Prostate gland (tissue), 2 donors: ENCODE results near the gene ARF6. TPM values are rescaled to one million over a fixed set of nuclear protein-coding genes. Genes with fewer than 3 reads are reported as not detected.
"Not testable (repeated sequence)": the region's sequence is repeated elsewhere in the genome, so short reads cannot be mapped to it uniquely, and the experiment has no call there.

Source experiments
- DNase-seq: peaks from one replicate; pipeline ENCODE4 v3.0.0-alpha.2; 2019; ENCODE audit warnings: low spot score
- H3K27ac ChIP-seq, 2 donors: fragments of 200-600 bp; sonication (generic); 2 replicates each; pipeline ENCODE4 v1.5.1; 2017 to 2019
- H3K27me3 ChIP-seq: fragments of 200-600 bp; sonication (generic); replicated peaks from 2 replicates; pipeline ENCODE4 v1.5.1; 2019; ENCODE audit not compliant: insufficient read depth
- H3K36me3 ChIP-seq, 2 donors: fragments of 200-600 bp; sonication (generic); 1 replicate in 1 of 2; 2 replicates in 1 of 2; pipeline versions ENCODE4 v1.5.1 to v1.8.1; 2017 to 2019
- H3K4me1 ChIP-seq: fragments of 200-600 bp; sonication (generic); replicated peaks from 2 replicates; pipeline ENCODE4 v1.5.1; 2019
- H3K4me3 ChIP-seq, 2 donors: fragments of 200-600 bp; sonication (generic); 2 replicates each; pipeline ENCODE4 v1.5.1; 2017 to 2019
- H3K9me3 ChIP-seq: fragments of 200-600 bp; sonication (generic); 2 replicates; pipeline ENCODE4 v1.5.1; 2017
- CTCF ChIP-seq, 4 experiments: fragments of 200-600 bp in 2 of 4; fragments of 450-650 bp in 2 of 4; sonication (generic) in 2 of 4; IDR thresholded peaks; 1 replicate in 3 of 4; 2 replicates in 1 of 4; pipeline ENCODE4 v1.5.1; 2016 to 2019; ENCODE audit warnings: antibody characterized with exemption in 4 of 4, mild to moderate bottlenecking in 2 of 4, moderate library complexity in 2 of 4
- POLR2A ChIP-seq: fragments of 450-650 bp; IDR thresholded peaks from one replicate; pipeline ENCODE4 v1.6.1; 2016; ENCODE audit warnings: antibody characterized with exemption, mild to moderate bottlenecking
- POLR2AphosphoS5 ChIP-seq: sonication (generic); formaldehyde crosslinking; IDR thresholded peaks from one replicate; pipeline ENCODE4 v1.6.1; 2017; ENCODE audit warnings: antibody characterized with exemption
- WGBS: methylation state at CpG from one replicate; pipeline ENCODE4 v1.1.5; 2018; 5-methylcytosine and 5-hydroxymethylcytosine counted together
- intact Hi-C: fragments of 100-400 bp; cut with DNase I; formaldehyde crosslinking; loops from one replicate; pipeline ENCODE4 v1.14.2; 2022
- total RNA-seq, 2 donors: library from RNA; depleted of rRNA; stranded (reverse); fragments of >200 nt; gene quantifications; one replicate each; pipeline ENCODE4 v1.1.0, GENCODE V29; 2016

The ARF6 gene
- total RNA-seq, 2 donors from 2014 or later = 64.3 to 92.7 TPM

GRCh38 chr14:49865431-49865859 is 27.4 kb upstream of the ARF6 start:
- Histone ChIP-seq H3K4me3 (no peak overlapping the region), H3K9me3 (no peaks in the 10 kb centered on the region), H3K27ac (peak overlapping the region; percentile 34 to 99), H3K27me3 (no peaks in the 10 kb centered on the region), H3K36me3 (no peaks in the 10 kb centered on the region), H3K4me1 (no peaks in the 10 kb centered on the region)
- 1% methylated on average over 4 of the region's 4 CpGs for WGBS
- peak; percentile 70 for DNase-seq
- peak; percentile 74 for TF ChIP-seq POLR2AphosphoS5
- peak; percentile 56 to 88 (median 75) for TF ChIP-seq CTCF (IDR thresholded peaks at IDR 0.05)
- TF ChIP-seq POLR2A = no peak
- intact Hi-C loops = loop anchor here (5.0 to 10.0 kb wide), 4 partner anchors 237 to 669 kb away; partner anchors contain the start of genes DMAC2L, L2HGDH, MAP4K5 and SOS2

- WGBS = 0% methylated on average over 46 of the region's 57 CpGs
- intact Hi-C loops = loop anchor here (5.0 to 10.0 kb wide), 4 partner anchors 234 to 667 kb away; partner anchors contain the start of genes DMAC2L, L2HGDH, MAP4K5 and SOS2
- no peaks in the 10 kb centered on the region for H3K27me3 ChIP-seq
- peak; percentile 85 for TF ChIP-seq POLR2AphosphoS5
- TF ChIP-seq POLR2A = peak; percentile 74
- TF ChIP-seq CTCF (IDR thresholded peaks at IDR 0.05) = peak in 1 of 4 experiments; percentile 4
- peak overlapping the region; percentile 45 to 49 for H3K4me3 ChIP-seq
- no peaks in the 10 kb centered on the region for H3K36me3 ChIP-seq
- no peaks in the 10 kb centered on the region for H3K4me1 ChIP-seq
- peak; percentile 97 for DNase-seq
- peak overlapping the region; percentile 94 to 98 for H3K27ac ChIP-seq
- H3K9me3 ChIP-seq = no peaks in the 10 kb centered on the region
Measured at GRCh38 chr14:49867831-49868719, 24.8 kb upstream of the ARF6 start.

DNA sequence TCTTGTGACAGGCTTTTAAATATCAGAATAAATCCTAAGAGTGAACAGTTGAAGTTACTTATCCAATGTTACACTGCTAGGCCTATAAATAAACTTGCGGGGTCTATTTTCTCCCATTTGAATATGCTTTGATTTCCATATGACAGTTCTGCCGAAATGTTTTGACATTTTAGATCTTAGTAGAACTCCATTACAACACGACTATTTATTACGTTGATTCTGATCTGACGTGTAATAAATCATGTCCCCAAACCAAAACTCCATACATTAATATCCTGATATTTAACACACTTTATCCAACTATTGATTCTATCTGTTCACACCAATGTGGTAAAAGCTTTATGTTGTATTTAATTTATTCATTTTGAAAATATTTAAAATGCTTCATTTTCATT is 24.2 kb upstream of the ARF6 start:
- WGBS = 28% methylated on average over 5 of the region's 5 CpGs
- H3K27me3 ChIP-seq = no peaks in the 10 kb centered on the region
- DNase-seq = no peak
- no peaks in the 10 kb centered on the region for H3K4me1 ChIP-seq
- no peaks in the 10 kb centered on the region for H3K36me3 ChIP-seq
- intact Hi-C loops = loop anchor here (5.0 to 10.0 kb wide), 4 partner anchors 234 to 666 kb away; partner anchors contain the start of genes DMAC2L, L2HGDH, MAP4K5 and SOS2
- H3K4me3 ChIP-seq = peak overlapping the region; percentile 45 to 49
- TF ChIP-seq POLR2AphosphoS5 (no peak), POLR2A (no peak), CTCF (IDR thresholded peaks at IDR 0.05) (no peak)
- H3K27ac ChIP-seq = peak overlapping the region; percentile 94 to 98
- H3K9me3 ChIP-seq = no peaks in the 10 kb centered on the region

DNA sequence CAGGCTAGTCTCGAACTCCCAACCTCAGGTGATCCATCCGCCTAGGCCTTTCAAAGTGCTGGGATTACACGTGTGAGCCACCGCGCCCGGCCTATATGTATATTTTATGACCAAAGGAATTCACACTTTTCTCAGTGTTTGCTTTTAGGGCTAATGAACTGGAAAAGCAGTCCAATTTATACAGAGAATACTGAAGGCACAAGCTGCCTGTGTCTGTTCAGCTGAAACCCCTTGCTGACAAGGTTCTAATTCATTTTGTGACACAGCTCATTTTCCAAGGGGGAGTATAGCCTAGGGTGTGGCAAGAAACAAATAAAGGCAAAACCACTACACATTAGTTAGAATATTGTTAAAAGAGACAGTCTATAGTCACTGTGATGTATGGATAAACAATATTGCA is 22.0 kb upstream of the ARF6 start:
- WGBS = 92% methylated on average over 6 of the region's 6 CpGs
- H3K4me3 ChIP-seq = no peak overlapping the region
- H3K27me3 ChIP-seq = no peaks in the 10 kb centered on the region
- no peak for DNase-seq
- no peaks in the 10 kb centered on the region for H3K9me3 ChIP-seq
- H3K36me3 ChIP-seq = no peaks in the 10 kb centered on the region
- no peaks in the 10 kb centered on the region for H3K4me1 ChIP-seq
- TF ChIP-seq POLR2A (no peak), CTCF (IDR thresholded peaks at IDR 0.05) (no peak), POLR2AphosphoS5 (no peak)
- H3K27ac ChIP-seq = no peak overlapping the region
- intact Hi-C loops = no loop called here

GRCh38 chr14:49873548-49873947 is 19.3 kb upstream of the ARF6 start:
- 76% methylated on average over 6 of the region's 6 CpGs for WGBS
- H3K4me3 ChIP-seq, H3K4me1 ChIP-seq, DNase-seq, H3K27me3 ChIP-seq, H3K9me3 ChIP-seq, intact Hi-C loops, H3K27ac ChIP-seq, H3K36me3 ChIP-seq: not testable (repeated sequence)
